A549 (cell line): ENCODE data around the gene DISC1.

ENCODE experiments used
- BHLHE40 ChIP-seq: IDR thresholded peaks from 2 replicates; pipeline ENCODE4 v1.6.1; 2012; ENCODE audit warnings: low read depth, low read length, inconsistent platforms
- CEBPB ChIP-seq, 2 experiments: fragments of >200 bp in 1 of 2; sonication (Bioruptor Twin) in 1 of 2; formaldehyde crosslinking in 1 of 2; IDR thresholded peaks; 2 replicates each; pipeline ENCODE4 v1.6.1; 2012 to 2016
- EHMT2 ChIP-seq: fragments of 200-600 bp; sonication (generic); IDR thresholded peaks from 2 replicates; pipeline ENCODE4 v1.6.1; 2016; ENCODE audit warnings: antibody characterized with exemption, low read depth, mild to moderate bottlenecking, moderate library complexity
- HOXA7 ChIP-seq: fragments of 250-450 bp; sonication (Bioruptor Pico); IDR thresholded peaks from 2 replicates; pipeline ENCODE4 v1.5.0; 2020; ENCODE audit warnings: mild to moderate bottlenecking, moderate library complexity
- MAZ ChIP-seq: fragments of 150-350 bp; IDR thresholded peaks from 2 replicates; pipeline ENCODE4 v1.6.1; 2014; ENCODE audit warnings: antibody characterized with exemption, low read depth, low read length, borderline replicate concordance
- POLR2A ChIP-seq: IDR thresholded peaks from 2 replicates; pipeline ENCODE4 v1.6.1; 2012; ENCODE audit warnings: mild to moderate bottlenecking, low read length
- POLR2AphosphoS2 ChIP-seq: conservative IDR thresholded peaks from 2 replicates; pipeline ENCODE4 v1.6.1; 2012; ENCODE audit warnings: low read length, improper control_type of control experiment, inconsistent platforms
- RAD21 ChIP-seq, 2 experiments: fragments of >200 bp in 1 of 2; sonication (Bioruptor Twin) in 1 of 2; formaldehyde crosslinking in 1 of 2; IDR thresholded peaks in 1 of 2; conservative IDR thresholded peaks in 1 of 2; 2 replicates in 1 of 2; 3 replicates in 1 of 2; pipeline ENCODE4 v1.6.1; 2012 to 2018; ENCODE audit warnings: inconsistent platforms in 1 of 2
- RFX5 ChIP-seq: fragments of 450-650 bp; IDR thresholded peaks from 2 replicates; pipeline ENCODE4 v1.7.1; 2014; ENCODE audit warnings: antibody characterized with exemption, mild to moderate bottlenecking, moderate library complexity
- TF ChIP-seq, protein P1 (sequence below): fragments of >200 bp; sonication (Bioruptor Twin); formaldehyde crosslinking; IDR thresholded peaks from 3 replicates; pipeline ENCODE4 v1.5.1; 2016
- TF ChIP-seq, protein P2 (sequence below): fragments of 150-350 bp; IDR thresholded peaks from 2 replicates; pipeline ENCODE4 v1.6.1; 2014; ENCODE audit warnings: low read depth, mild to moderate bottlenecking, low read length
- TF ChIP-seq, protein P3 (sequence below): IDR thresholded peaks from 2 replicates; pipeline ENCODE4 v1.6.1; 2012; ENCODE audit warnings: low read depth, borderline replicate concordance
- TF ChIP-seq, protein P4 (sequence below): fragments of 200-600 bp; sonication (generic); IDR thresholded peaks from 2 replicates; pipeline ENCODE4 v1.6.1; 2016; ENCODE audit warnings: antibody characterized with exemption, mild to moderate bottlenecking, moderate library complexity

DNA sequence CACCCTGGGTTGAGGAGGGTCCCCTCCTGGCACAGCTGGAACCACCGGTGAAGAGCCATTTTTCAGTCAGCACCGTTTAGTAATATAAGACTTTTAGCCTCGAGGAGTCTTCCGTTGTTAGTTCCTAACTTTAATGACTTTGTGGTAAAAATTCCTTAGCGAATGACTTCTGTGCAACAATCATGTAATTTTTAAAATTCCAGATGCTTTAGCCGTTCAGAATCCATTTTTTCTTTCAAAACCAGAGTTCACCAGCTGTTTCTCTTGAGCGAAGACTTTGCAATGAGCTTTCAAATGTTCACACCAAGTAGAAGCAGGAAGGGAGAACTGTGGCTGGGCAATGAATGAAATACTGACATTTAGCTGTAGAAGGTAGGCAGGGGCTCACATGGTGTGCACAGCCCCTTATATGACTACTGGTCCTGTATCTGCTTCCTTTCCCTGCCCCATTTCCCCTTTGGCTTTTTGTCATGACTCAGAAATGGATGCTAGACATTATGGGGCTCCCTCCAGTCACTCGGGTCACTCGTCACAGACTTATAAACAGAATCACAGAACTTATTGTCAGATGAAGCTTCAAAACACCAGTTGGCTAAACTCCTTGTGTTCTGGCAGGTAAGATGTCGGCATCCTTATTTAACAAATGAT lies 4.1 kb downstream of the DISC1 start:
- TF ChIP-seq, protein P1, sequence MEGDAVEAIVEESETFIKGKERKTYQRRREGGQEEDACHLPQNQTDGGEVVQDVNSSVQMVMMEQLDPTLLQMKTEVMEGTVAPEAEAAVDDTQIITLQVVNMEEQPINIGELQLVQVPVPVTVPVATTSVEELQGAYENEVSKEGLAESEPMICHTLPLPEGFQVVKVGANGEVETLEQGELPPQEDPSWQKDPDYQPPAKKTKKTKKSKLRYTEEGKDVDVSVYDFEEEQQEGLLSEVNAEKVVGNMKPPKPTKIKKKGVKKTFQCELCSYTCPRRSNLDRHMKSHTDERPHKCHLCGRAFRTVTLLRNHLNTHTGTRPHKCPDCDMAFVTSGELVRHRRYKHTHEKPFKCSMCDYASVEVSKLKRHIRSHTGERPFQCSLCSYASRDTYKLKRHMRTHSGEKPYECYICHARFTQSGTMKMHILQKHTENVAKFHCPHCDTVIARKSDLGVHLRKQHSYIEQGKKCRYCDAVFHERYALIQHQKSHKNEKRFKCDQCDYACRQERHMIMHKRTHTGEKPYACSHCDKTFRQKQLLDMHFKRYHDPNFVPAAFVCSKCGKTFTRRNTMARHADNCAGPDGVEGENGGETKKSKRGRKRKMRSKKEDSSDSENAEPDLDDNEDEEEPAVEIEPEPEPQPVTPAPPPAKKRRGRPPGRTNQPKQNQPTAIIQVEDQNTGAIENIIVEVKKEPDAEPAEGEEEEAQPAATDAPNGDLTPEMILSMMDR = no peak
- TF ChIP-seq, protein P2, sequence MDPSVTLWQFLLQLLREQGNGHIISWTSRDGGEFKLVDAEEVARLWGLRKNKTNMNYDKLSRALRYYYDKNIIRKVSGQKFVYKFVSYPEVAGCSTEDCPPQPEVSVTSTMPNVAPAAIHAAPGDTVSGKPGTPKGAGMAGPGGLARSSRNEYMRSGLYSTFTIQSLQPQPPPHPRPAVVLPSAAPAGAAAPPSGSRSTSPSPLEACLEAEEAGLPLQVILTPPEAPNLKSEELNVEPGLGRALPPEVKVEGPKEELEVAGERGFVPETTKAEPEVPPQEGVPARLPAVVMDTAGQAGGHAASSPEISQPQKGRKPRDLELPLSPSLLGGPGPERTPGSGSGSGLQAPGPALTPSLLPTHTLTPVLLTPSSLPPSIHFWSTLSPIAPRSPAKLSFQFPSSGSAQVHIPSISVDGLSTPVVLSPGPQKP = no peak
- TF ChIP-seq POLR2A (no peak), RAD21 (conservative IDR thresholded peaks at IDR 0.05 in 1 of 2, IDR thresholded peaks at IDR 0.05 in 1 of 2) (no peak), POLR2AphosphoS2 (no peak), MAZ (no peak), RFX5 (no peak), BHLHE40 (no peak), HOXA7 (CRISPR knock-in tag) (no peak), CEBPB (IDR thresholded peaks at IDR 0.05) (no peak), EHMT2 (no peak)
- TF ChIP-seq, protein P3, sequence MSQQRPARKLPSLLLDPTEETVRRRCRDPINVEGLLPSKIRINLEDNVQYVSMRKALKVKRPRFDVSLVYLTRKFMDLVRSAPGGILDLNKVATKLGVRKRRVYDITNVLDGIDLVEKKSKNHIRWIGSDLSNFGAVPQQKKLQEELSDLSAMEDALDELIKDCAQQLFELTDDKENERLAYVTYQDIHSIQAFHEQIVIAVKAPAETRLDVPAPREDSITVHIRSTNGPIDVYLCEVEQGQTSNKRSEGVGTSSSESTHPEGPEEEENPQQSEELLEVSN = no peak
- TF ChIP-seq, protein P4, sequence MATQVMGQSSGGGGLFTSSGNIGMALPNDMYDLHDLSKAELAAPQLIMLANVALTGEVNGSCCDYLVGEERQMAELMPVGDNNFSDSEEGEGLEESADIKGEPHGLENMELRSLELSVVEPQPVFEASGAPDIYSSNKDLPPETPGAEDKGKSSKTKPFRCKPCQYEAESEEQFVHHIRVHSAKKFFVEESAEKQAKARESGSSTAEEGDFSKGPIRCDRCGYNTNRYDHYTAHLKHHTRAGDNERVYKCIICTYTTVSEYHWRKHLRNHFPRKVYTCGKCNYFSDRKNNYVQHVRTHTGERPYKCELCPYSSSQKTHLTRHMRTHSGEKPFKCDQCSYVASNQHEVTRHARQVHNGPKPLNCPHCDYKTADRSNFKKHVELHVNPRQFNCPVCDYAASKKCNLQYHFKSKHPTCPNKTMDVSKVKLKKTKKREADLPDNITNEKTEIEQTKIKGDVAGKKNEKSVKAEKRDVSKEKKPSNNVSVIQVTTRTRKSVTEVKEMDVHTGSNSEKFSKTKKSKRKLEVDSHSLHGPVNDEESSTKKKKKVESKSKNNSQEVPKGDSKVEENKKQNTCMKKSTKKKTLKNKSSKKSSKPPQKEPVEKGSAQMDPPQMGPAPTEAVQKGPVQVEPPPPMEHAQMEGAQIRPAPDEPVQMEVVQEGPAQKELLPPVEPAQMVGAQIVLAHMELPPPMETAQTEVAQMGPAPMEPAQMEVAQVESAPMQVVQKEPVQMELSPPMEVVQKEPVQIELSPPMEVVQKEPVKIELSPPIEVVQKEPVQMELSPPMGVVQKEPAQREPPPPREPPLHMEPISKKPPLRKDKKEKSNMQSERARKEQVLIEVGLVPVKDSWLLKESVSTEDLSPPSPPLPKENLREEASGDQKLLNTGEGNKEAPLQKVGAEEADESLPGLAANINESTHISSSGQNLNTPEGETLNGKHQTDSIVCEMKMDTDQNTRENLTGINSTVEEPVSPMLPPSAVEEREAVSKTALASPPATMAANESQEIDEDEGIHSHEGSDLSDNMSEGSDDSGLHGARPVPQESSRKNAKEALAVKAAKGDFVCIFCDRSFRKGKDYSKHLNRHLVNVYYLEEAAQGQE = no peak
